ENCODE results near the gene ZNF638. TPM values are rescaled to one million over a fixed set of nuclear protein-coding genes. Genes with fewer than 3 reads are reported as not detected.
A peak's percentile ranks its signal among the peaks of the same experiment; 100 is the strongest.

The ZNF638 gene
- total RNA-seq, 4 donors from 2014 or later = 195 to 326 (median 252) TPM

DNA sequence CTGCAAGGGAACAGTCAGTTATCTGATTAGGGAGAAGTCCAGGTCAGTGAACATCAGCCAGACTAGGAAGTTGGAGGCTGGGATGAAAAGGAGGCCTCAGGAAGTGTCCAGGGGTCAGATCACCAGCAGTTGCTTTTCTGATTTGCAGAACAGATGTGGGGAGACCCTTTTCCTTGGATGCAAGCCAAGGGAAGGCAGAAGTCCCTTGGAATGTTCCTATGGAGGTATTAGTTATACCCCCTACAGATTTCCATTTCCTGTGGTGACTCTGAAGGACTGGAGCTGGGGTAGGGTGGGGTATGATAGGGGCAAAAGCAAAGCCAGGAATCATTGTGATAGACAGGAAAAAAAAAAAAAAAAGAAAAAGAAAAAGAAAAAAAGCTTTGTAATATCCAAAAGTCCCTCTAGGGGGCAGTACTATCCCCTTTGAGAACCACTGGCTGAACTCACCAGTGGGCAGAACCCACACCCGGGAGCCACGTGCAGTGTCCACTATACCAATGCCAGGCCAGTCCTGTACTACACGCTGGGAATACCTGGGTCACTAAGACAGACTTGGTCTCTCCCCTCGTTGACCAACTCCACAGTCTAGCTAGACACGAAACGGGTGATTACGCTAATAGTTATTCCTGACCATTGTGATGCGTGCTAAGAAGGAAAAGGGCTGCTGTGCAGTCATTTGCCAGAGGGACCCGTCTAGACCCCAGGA is 129.2 kb downstream of the ZNF638 start:
- Histone ChIP-seq H3K9me3 (no peaks in the 10 kb centered on the region), H3K4me1 (no peaks in the 10 kb centered on the region), H3K27ac (no peak overlapping the region), H3K4me3 (no peak overlapping the region), H3K27me3 (no peaks in the 10 kb centered on the region), H3K36me3 (no peaks in the 10 kb centered on the region)
- intact Hi-C loops (cut with DNase I; ENCODE audit: low total_unique reads) = no loop called here
- no peak for TF ChIP-seq POLR2A (IDR thresholded peaks at IDR 0.05)
- TF ChIP-seq CTCF (IDR thresholded peaks at IDR 0.05) = peak in 1 of 4 experiments; percentile 24
- DNase-seq = no peak

- intact Hi-C loops (cut with DNase I; ENCODE audit: low total_unique reads) = no loop called here
- no peak for TF ChIP-seq POLR2A (IDR thresholded peaks at IDR 0.05)
- TF ChIP-seq CTCF (IDR thresholded peaks at IDR 0.05) = no peak
- no peaks in the 10 kb centered on the region for H3K36me3 ChIP-seq
- H3K27me3 ChIP-seq = no peaks in the 10 kb centered on the region
- H3K4me3 ChIP-seq = no peak overlapping the region
- no peaks in the 10 kb centered on the region for H3K9me3 ChIP-seq
- DNase-seq = no peak
- no peak overlapping the region for H3K27ac ChIP-seq
- no peaks in the 10 kb centered on the region for H3K4me1 ChIP-seq
Measured at GRCh38 chr2:71461304-71461671, 129.7 kb downstream of the ZNF638 start.

DNA sequence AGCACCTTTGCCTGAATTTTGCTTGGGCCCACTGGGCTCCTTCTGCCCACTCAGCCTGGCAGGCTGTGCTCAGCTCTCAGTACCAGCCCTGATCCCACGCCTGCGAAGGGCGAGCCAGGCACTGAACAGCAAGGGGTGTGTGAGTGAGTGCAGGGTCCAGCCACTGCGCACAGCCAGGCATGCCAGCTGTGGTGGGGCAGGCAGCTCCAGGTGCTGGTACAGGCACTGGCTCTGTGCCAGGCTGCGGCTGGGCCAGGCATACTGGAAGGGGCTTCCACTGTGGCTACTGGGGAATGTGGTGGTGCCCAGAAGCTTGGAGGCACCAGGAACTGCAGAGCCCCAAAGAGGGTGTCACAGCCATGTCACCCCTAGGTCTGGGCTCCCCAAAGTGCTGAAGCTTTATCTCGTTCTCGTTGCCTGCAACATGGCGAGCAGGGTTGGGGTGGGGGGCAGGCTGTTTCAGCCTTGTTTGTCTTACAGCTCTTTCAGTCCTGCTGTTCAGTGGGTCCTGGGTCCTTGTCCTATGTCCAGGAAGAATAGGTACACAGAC is 130.5 kb downstream of the ZNF638 start:
- H3K36me3 ChIP-seq = no peaks in the 10 kb centered on the region
- H3K4me1 ChIP-seq = no peaks in the 10 kb centered on the region
- H3K27me3 ChIP-seq = no peaks in the 10 kb centered on the region
- no peak for DNase-seq
- H3K27ac ChIP-seq = no peak overlapping the region
- no peak overlapping the region for H3K4me3 ChIP-seq
- H3K9me3 ChIP-seq = no peaks in the 10 kb centered on the region
- intact Hi-C loops (cut with DNase I; ENCODE audit: low total_unique reads) = no loop called here
- TF ChIP-seq CTCF (IDR thresholded peaks at IDR 0.05) = no peak
- TF ChIP-seq POLR2A (IDR thresholded peaks at IDR 0.05) = no peak

- intact Hi-C loops (cut with DNase I; ENCODE audit: low total_unique reads) = no loop called here
- Histone ChIP-seq H3K4me3 (no peak overlapping the region), H3K4me1 (no peaks in the 10 kb centered on the region)
Measured at GRCh38 chr2:71462641-71463341, 131.2 kb downstream of the ZNF638 start.

More at GRCh38 chr2:71462641-71463341, 131.2 kb downstream of the ZNF638 start:
- Histone ChIP-seq H3K9me3 (no peaks in the 10 kb centered on the region), H3K36me3 (no peaks in the 10 kb centered on the region), H3K27me3 (no peaks in the 10 kb centered on the region), H3K27ac (no peak overlapping the region)
- TF ChIP-seq CTCF (IDR thresholded peaks at IDR 0.05) (no peak), POLR2A (IDR thresholded peaks at IDR 0.05) (no peak)
- no peak for DNase-seq
